ENCODE data around the gene MYO19.

Gene MYO19

GRCh38 chr17:36534840-36535668 is at the start of gene MYO19, which contains the start of gene PIGW:
TSS of gene MYO19 (minus strand) at chr17:36534868. CDS start at chr17:36532538, 2,330 bp downstream.
TSS of gene PIGW (plus strand) at chr17:36534987. CDS start at chr17:36537102, 2,115 bp downstream.
- DNase-seq, result peak; percentile 76 to 97 (median 86)
- intact Hi-C loops (cut with DNase I), result loop anchor here (1.0 to 5.0 kb wide), 3 partner anchors 9 to 68 kb away; partner anchors contain the start of gene GGNBP2

- intact Hi-C loops (cut with DNase I), result no loop called here
- DNase-seq, result no peak
Observed at GRCh38 chr17:36583787-36584186, 49.1 kb upstream of the MYO19 start.

GRCh38 chr17:36578671-36579070 is 44.0 kb upstream of the MYO19 start:
- DNase-seq, result no peak
- intact Hi-C loops (cut with DNase I), result no loop called here

- intact Hi-C loops (cut with DNase I), result no loop called here
- no peak for DNase-seq
Observed at GRCh38 chr17:36576793-36577192, 42.1 kb upstream of the MYO19 start.

GRCh38 chr17:36575028-36575427 is 40.4 kb upstream of the MYO19 start:
- intact Hi-C loops (cut with DNase I), result no loop called here
- peak in 1 of 10 donors; percentile 83 for DNase-seq

GRCh38 chr17:36566081-36566480 is 31.4 kb upstream of the MYO19 start:
- no peak for DNase-seq
- intact Hi-C loops (cut with DNase I), result no loop called here

GRCh38 chr17:36553459-36553858 is 18.8 kb upstream of the MYO19 start:
- intact Hi-C loops (cut with DNase I), result no loop called here
- no peak for DNase-seq

GRCh38 chr17:36550491-36551417 is 16.1 kb upstream of the MYO19 start:
- DNase-seq, result no peak
- intact Hi-C loops (cut with DNase I), result no loop called here

- DNase-seq, result no peak
- intact Hi-C loops (cut with DNase I), result loop anchor here (5.0 kb wide), 2 partner anchors 40 to 55 kb away; partner anchors contain the start of gene MRM1
Observed at GRCh38 chr17:36547776-36548175, 13.1 kb upstream of the MYO19 start.

- DNase-seq, result no peak
- intact Hi-C loops (cut with DNase I), result loop anchor here (5.0 kb wide), 2 partner anchors 41 to 56 kb away; partner anchors contain the start of gene MRM1
Observed at GRCh38 chr17:36546418-36547093, 11.9 kb upstream of the MYO19 start.

GRCh38 chr17:36545465-36546417 is 11.1 kb upstream of the MYO19 start:
- intact Hi-C loops (cut with DNase I), result loop anchor here (5.0 kb wide), 2 partner anchors 42 to 57 kb away; partner anchors contain the start of gene MRM1
- DNase-seq, result peak in 9 of 10 donors; percentile 95 to 100 (median 96)

- peak in 1 of 10 donors; percentile 95 for DNase-seq
- intact Hi-C loops (cut with DNase I), result loop anchor here (5.0 kb wide), 2 partner anchors 42 to 57 kb away; partner anchors contain the start of gene MRM1
Observed at GRCh38 chr17:36545077-36545464, 10.4 kb upstream of the MYO19 start.

- peak; percentile 77 to 98 (median 90) for DNase-seq
- intact Hi-C loops (cut with DNase I), result loop anchor here (1.0 to 5.0 kb wide), 3 partner anchors 9 to 58 kb away; partner anchors contain the start of gene MRM1
Observed at GRCh38 chr17:36544307-36545076, 9.8 kb upstream of the MYO19 start, which contains the start of gene GGNBP2. TSS of gene GGNBP2 (plus strand) at chr17:36544919. CDS start at chr17:36545725, 806 bp downstream.

GRCh38 chr17:36544044-36544306 is 9.3 kb upstream of the MYO19 start:
- intact Hi-C loops (cut with DNase I), result loop anchor here (1.0 kb wide), 1 partner anchor 9 kb away; no protein-coding TSS in a partner anchor
- peak in 5 of 10 donors; percentile 14 to 88 (median 25) for DNase-seq

- DNase-seq, result peak in 1 of 10 donors; percentile 85
- intact Hi-C loops (cut with DNase I), result no loop called here
Observed at GRCh38 chr17:36542755-36543154, 8.1 kb upstream of the MYO19 start.

GRCh38 chr17:36540696-36541095 is 6.0 kb upstream of the MYO19 start:
- intact Hi-C loops (cut with DNase I), result no loop called here
- no peak for DNase-seq

- DNase-seq, result no peak
- intact Hi-C loops (cut with DNase I), result loop anchor here (1.0 to 2.0 kb wide), 2 partner anchors 9 to 67 kb away; partner anchors contain the start of gene GGNBP2
Observed at GRCh38 chr17:36535669-36536081, 1.0 kb upstream of the MYO19 start.

Measured in posterior cingulate gyrus (tissue), 11 donors.